HL-60 (cell line): ENCODE measurements around the gene ANKS1B.

ENCODE experiments used
- DNase-seq, 2 experiments: peaks; one replicate each; pipeline ENCODE4 v3.0.0-alpha.2; 2010 to 2020; ENCODE audit warnings: low read depth in 1 of 2, low spot score in 1 of 2
- H3K27ac ChIP-seq: fragments of 250-450 bp; sonication (Bioruptor Pico); replicated peaks from 2 replicates; pipeline ENCODE4 v1.5.1; 2020; ENCODE audit warnings: mild to moderate bottlenecking, moderate library complexity
- H3K27me3 ChIP-seq: fragments of 250-450 bp; sonication (Bioruptor Pico); 2 replicates; pipeline ENCODE4 v1.5.1; 2021; ENCODE audit warnings: mild to moderate bottlenecking, moderate library complexity; ENCODE audit not compliant: insufficient read depth, poor library complexity, severe bottlenecking
- H3K4me3 ChIP-seq: replicated peaks from 2 replicates; pipeline ENCODE4 v1.5.1; 2011; ENCODE audit warnings: mild to moderate bottlenecking, control low read depth, low read length; ENCODE audit not compliant: insufficient read depth
- GABPA ChIP-seq: IDR thresholded peaks from 2 replicates; pipeline ENCODE4 v1.6.1; 2012; ENCODE audit warnings: low read depth
- POLR2AphosphoS5 ChIP-seq: IDR thresholded peaks from 2 replicates; pipeline ENCODE4 v1.6.1; 2012; ENCODE audit warnings: low read depth
- SPI1 ChIP-seq: IDR thresholded peaks from 2 replicates; pipeline ENCODE4 v1.6.1; 2012; ENCODE audit warnings: low read depth, mild to moderate bottlenecking, borderline replicate concordance
- TF ChIP-seq, protein P1 (sequence below): IDR thresholded peaks from one replicate; pipeline ENCODE4 v1.5.1; 2011; ENCODE audit warnings: low read length, control low read depth, inconsistent platforms; ENCODE audit not compliant: insufficient read depth
- TF ChIP-seq, protein P2 (sequence below): IDR thresholded peaks from 2 replicates; pipeline ENCODE4 v1.6.1; 2012; ENCODE audit warnings: low read depth; ENCODE audit not compliant: insufficient replicate concordance

Gene ANKS1B

DNA sequence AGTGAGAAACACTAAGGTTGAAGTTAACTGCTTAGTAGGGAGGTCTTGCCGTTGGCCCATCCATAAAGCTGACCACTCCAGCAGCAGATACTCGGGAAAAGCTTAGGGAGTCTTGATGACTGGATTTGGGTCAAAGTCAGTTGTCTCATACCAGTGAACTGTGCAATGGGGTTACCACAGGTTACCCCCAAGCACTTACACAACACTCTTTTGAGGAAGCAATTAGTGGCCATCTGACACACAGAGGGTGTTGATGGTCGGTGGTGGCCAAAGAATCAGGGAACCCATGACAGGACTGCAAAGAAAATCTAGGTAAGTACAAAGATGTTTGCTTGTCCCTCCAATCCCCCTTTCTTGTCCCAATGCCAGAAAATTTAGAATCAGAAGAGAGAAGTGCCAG lies 929.4 kb downstream of the ANKS1B start:
- peak in 1 of 2 experiments; percentile 12 for DNase-seq
- no peak for TF ChIP-seq GABPA
- Histone ChIP-seq H3K4me3 (no peak overlapping the region), H3K27me3 (no peaks in the 10 kb centered on the region), H3K27ac (no peak overlapping the region)

DNA sequence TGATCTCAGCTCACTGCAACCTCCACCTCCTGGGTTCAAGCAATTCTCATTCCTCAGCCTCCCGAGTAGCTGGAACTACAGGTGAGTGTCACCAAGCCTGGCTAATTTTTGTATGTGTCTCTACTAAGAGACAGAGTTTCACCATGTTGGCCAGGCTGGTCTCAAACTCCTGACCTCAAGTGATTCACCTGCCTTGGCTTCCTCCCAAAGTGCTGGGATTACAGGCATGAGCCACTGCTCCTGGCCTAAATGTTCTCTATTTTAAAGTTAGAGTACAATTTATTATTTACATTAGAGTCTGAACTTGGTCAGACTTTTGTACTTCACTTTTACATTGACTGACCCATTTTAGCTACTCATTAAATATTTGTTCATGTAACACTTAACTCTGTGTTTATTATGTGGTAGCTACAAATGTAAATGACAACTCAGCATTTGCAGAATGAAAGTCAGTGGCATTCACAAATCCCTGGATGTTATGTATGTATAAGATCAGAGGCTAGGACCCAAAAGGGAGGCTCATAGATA lies 930.1 kb downstream of the ANKS1B start:
- TF ChIP-seq GABPA (no peak), SPI1 (no peak), POLR2AphosphoS5 (no peak)
- TF ChIP-seq, protein P1, sequence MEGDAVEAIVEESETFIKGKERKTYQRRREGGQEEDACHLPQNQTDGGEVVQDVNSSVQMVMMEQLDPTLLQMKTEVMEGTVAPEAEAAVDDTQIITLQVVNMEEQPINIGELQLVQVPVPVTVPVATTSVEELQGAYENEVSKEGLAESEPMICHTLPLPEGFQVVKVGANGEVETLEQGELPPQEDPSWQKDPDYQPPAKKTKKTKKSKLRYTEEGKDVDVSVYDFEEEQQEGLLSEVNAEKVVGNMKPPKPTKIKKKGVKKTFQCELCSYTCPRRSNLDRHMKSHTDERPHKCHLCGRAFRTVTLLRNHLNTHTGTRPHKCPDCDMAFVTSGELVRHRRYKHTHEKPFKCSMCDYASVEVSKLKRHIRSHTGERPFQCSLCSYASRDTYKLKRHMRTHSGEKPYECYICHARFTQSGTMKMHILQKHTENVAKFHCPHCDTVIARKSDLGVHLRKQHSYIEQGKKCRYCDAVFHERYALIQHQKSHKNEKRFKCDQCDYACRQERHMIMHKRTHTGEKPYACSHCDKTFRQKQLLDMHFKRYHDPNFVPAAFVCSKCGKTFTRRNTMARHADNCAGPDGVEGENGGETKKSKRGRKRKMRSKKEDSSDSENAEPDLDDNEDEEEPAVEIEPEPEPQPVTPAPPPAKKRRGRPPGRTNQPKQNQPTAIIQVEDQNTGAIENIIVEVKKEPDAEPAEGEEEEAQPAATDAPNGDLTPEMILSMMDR: no peak
- TF ChIP-seq, protein P2, sequence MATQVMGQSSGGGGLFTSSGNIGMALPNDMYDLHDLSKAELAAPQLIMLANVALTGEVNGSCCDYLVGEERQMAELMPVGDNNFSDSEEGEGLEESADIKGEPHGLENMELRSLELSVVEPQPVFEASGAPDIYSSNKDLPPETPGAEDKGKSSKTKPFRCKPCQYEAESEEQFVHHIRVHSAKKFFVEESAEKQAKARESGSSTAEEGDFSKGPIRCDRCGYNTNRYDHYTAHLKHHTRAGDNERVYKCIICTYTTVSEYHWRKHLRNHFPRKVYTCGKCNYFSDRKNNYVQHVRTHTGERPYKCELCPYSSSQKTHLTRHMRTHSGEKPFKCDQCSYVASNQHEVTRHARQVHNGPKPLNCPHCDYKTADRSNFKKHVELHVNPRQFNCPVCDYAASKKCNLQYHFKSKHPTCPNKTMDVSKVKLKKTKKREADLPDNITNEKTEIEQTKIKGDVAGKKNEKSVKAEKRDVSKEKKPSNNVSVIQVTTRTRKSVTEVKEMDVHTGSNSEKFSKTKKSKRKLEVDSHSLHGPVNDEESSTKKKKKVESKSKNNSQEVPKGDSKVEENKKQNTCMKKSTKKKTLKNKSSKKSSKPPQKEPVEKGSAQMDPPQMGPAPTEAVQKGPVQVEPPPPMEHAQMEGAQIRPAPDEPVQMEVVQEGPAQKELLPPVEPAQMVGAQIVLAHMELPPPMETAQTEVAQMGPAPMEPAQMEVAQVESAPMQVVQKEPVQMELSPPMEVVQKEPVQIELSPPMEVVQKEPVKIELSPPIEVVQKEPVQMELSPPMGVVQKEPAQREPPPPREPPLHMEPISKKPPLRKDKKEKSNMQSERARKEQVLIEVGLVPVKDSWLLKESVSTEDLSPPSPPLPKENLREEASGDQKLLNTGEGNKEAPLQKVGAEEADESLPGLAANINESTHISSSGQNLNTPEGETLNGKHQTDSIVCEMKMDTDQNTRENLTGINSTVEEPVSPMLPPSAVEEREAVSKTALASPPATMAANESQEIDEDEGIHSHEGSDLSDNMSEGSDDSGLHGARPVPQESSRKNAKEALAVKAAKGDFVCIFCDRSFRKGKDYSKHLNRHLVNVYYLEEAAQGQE: no peak
- Histone ChIP-seq H3K27me3 (no peaks in the 10 kb centered on the region), H3K27ac (no peak overlapping the region), H3K4me3 (no peak overlapping the region)
- no peak for DNase-seq

DNA sequence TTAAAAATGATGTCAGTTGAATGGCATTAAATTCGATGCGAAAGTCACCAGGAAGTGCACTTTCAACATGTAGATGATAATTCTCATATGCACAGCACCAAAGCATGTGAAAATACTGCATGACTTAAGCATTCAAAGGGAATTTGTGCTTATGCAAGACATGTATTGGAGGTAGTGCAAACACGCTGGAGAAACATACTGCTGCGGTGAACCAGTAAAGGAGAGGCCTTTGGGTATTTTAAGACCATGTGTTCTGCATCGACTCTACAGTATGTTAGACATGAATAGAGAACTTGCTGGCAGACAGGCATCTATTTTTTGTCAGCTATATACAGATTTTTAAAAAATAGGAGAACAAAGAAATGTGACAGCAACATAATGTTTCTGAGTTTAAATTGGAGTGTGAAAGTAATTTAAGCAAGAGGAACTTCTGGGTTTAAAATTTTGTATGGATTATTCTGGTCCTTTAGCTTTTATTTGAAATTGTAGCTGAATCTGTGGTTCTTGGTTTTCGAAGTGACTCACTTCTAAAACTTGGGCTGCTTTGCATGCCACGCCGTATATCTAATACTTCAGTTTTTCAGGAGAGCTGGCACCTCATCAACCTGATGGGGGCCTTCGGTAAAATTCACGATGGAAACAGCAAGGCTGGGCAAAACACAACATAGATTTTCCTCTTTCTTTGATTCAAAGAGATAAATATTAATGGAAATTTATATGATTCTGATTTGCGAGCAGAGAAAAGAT lies 930.9 kb downstream of the ANKS1B start:
- H3K27ac ChIP-seq: no peak overlapping the region
- no peak overlapping the region for H3K4me3 ChIP-seq
- no peak for DNase-seq
- H3K27me3 ChIP-seq: no peaks in the 10 kb centered on the region
- TF ChIP-seq GABPA (no peak), POLR2AphosphoS5 (no peak), SPI1 (no peak)
- TF ChIP-seq, protein P1: no peak
- TF ChIP-seq, protein P2: no peak

DNA sequence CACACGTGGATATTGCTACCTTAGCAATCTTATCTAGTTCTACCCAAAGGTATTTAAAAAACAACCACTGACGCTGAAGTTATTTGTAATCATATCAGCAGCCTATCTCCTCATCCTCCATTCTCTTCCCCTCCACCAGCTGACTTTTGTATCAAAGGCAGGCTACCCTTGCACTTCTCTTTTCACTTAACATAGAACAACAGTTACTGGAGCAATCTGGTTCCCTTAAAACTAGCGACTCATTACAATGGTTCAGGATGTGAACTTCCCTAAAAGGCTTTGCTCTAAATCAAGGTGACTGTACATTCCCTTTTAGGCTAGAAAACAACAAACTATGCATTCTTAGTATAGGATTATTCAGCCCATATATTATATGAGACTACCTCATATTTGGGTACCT lies 935.0 kb downstream of the ANKS1B start:
- TF ChIP-seq SPI1 (peak; percentile 44; the same call in 1 of the 2 replicates), GABPA (no peak)
- TF ChIP-seq, protein P1: no peak
- no peak overlapping the region for H3K27ac ChIP-seq
- no peak for DNase-seq
- no peaks in the 10 kb centered on the region for H3K27me3 ChIP-seq
- no peak overlapping the region for H3K4me3 ChIP-seq
